H1 (cell line): Measurements from ENCODE around the gene TRAK1. TPM values are rescaled to one million over a fixed set of nuclear protein-coding genes. Genes with fewer than 3 reads are reported as not detected.
A peak's percentile ranks its signal among the peaks of the same experiment; 100 is the strongest.

Experiments used
- ASH2L ChIP-seq: fragments of 200-600, 300-600 bp; sonication (generic); IDR thresholded peaks from one replicate; pipeline ENCODE4 v1.7.1; 2017; ENCODE audit warnings: low read length
- ATF3 ChIP-seq: IDR thresholded peaks from 2 replicates; pipeline ENCODE4 v1.6.1; 2011; ENCODE audit warnings: low read depth, mild to moderate bottlenecking, low read length; ENCODE audit not compliant: insufficient read depth
- BACH1 ChIP-seq: IDR thresholded peaks from 2 replicates; pipeline ENCODE4 v1.6.1; 2012; ENCODE audit warnings: low read length, improper control_type of control experiment
- BRCA1 ChIP-seq: IDR thresholded peaks from 2 replicates; pipeline ENCODE4 v1.6.1; 2012; ENCODE audit warnings: low read depth, low read length, improper control_type of control experiment
- CBX5 ChIP-seq: fragments of 300-800, 300-1000 bp; sonication (generic); IDR thresholded peaks from 2 replicates; pipeline ENCODE4 v1.7.1; 2016; ENCODE audit warnings: antibody characterized with exemption, low read length, low read depth
- CBX8 ChIP-seq: fragments of 300-800, 300-1000 bp; sonication (generic); IDR thresholded peaks from 2 replicates; pipeline ENCODE4 v1.7.1; 2016; ENCODE audit warnings: low read depth, low read length, borderline replicate concordance
- CHD1 ChIP-seq: IDR thresholded peaks from 2 replicates; pipeline ENCODE4 v1.6.1; 2012; ENCODE audit warnings: low read depth, low read length, improper control_type of control experiment
- CREB1 ChIP-seq: IDR thresholded peaks from 2 replicates; pipeline ENCODE4 v1.6.1; 2012; ENCODE audit warnings: inconsistent platforms
- E2F6 ChIP-seq: IDR thresholded peaks from 2 replicates; pipeline ENCODE4 v1.6.1; 2012; ENCODE audit warnings: inconsistent platforms
- EP300 ChIP-seq, 2 experiments: IDR thresholded peaks; 1 replicate in 1 of 2; 2 replicates in 1 of 2; pipeline ENCODE4 v1.6.1; 2011 to 2012; ENCODE audit warnings: low read depth in 2 of 2, low read length in 2 of 2, mild to moderate bottlenecking in 2 of 2, borderline replicate concordance in 1 of 2, inconsistent platforms in 1 of 2, moderate library complexity in 1 of 2
- EZH2 ChIP-seq: fragments of 200-600 bp; sonication (generic); IDR thresholded peaks from 2 replicates; pipeline ENCODE4 v1.7.1; 2012; ENCODE audit warnings: low read depth, mild to moderate bottlenecking, moderate library complexity, low read length, inconsistent platforms; ENCODE audit not compliant: severe bottlenecking
- FOSL1 ChIP-seq: IDR thresholded peaks from 2 replicates; pipeline ENCODE4 v1.6.1; 2011; ENCODE audit warnings: mild to moderate bottlenecking, low read depth, low read length, moderate library complexity; ENCODE audit not compliant: insufficient read depth
- GTF2F1 ChIP-seq: IDR thresholded peaks from 2 replicates; pipeline ENCODE4 v1.6.1; 2012; ENCODE audit warnings: low read depth, low read length, improper control_type of control experiment, borderline replicate concordance
- JUND ChIP-seq: IDR thresholded peaks from 2 replicates; pipeline ENCODE4 v1.6.1; 2011; ENCODE audit warnings: mild to moderate bottlenecking, improper control_type of control experiment, low read length
- KDM4A ChIP-seq: IDR thresholded peaks from one replicate; pipeline ENCODE4 v1.7.1; 2012; ENCODE audit warnings: low read depth, mild to moderate bottlenecking, moderate library complexity, low read length, inconsistent platforms; ENCODE audit not compliant: severe bottlenecking
- PHF8 ChIP-seq: fragments of 200-600 bp; sonication (generic); conservative IDR thresholded peaks from 2 replicates; pipeline ENCODE4 v1.7.1; 2012; ENCODE audit warnings: low read depth, mild to moderate bottlenecking, inconsistent platforms, low read length, moderate library complexity
- RAD21 ChIP-seq, 2 experiments: IDR thresholded peaks in 1 of 2; conservative IDR thresholded peaks in 1 of 2; 2 replicates each; pipeline ENCODE4 v1.6.1; 2011; ENCODE audit warnings: low read depth in 2 of 2, low read length in 2 of 2, improper control_type of control experiment in 1 of 2, inconsistent platforms in 1 of 2, mild to moderate bottlenecking in 1 of 2, moderate library complexity in 1 of 2
- SP2 ChIP-seq: IDR thresholded peaks from 2 replicates; pipeline ENCODE4 v1.6.1; 2012; ENCODE audit warnings: mild to moderate bottlenecking, low read length, inconsistent platforms
- SRF ChIP-seq: IDR thresholded peaks from 2 replicates; pipeline ENCODE4 v1.6.1; 2011; ENCODE audit warnings: mild to moderate bottlenecking, low read depth, low read length, moderate library complexity
- TAF1 ChIP-seq: IDR thresholded peaks from 2 replicates; pipeline ENCODE4 v1.6.1; 2011; ENCODE audit warnings: mild to moderate bottlenecking, low read depth, low read length
- TCF12 ChIP-seq: IDR thresholded peaks from 2 replicates; pipeline ENCODE4 v1.6.1; 2011; ENCODE audit warnings: low read depth, mild to moderate bottlenecking, low read length
- polyA plus RNA-seq, 7 experiments: library from polyadenylated mRNA; depleted of rRNA in 3 of 7; stranded (reverse) in 5 of 7; unstranded in 2 of 7; fragments of >200 nt in 5 of 7; fragments of 200-250 nt in 2 of 7; gene quantifications; 1 replicate in 5 of 7; 2 replicates in 1 of 7; 4 replicates in 1 of 7; pipeline versions ENCODE4 v1.2.1 to v1.2.3, GENCODE V29; 2011 to 2013; ENCODE audit warnings: missing spikeins in 2 of 7, mixed read lengths in 2 of 7
- total RNA-seq: library from RNA; stranded (reverse); fragmentation: NEBNext Ultra II Directional; extraction: Animal tissue kit (Norgen Biotek cat#: 25700); gene quantifications from 2 replicates; pipeline ENCODE4 v1.2.1, GENCODE V29; 2021

TRAK1 gene
- total and polyA plus RNA-seq, 2 of the 8 experiments (the other 6 are each of a cell fraction or from before 2014, with no cell fraction given): 21.3 to 32.7 TPM

DNA sequence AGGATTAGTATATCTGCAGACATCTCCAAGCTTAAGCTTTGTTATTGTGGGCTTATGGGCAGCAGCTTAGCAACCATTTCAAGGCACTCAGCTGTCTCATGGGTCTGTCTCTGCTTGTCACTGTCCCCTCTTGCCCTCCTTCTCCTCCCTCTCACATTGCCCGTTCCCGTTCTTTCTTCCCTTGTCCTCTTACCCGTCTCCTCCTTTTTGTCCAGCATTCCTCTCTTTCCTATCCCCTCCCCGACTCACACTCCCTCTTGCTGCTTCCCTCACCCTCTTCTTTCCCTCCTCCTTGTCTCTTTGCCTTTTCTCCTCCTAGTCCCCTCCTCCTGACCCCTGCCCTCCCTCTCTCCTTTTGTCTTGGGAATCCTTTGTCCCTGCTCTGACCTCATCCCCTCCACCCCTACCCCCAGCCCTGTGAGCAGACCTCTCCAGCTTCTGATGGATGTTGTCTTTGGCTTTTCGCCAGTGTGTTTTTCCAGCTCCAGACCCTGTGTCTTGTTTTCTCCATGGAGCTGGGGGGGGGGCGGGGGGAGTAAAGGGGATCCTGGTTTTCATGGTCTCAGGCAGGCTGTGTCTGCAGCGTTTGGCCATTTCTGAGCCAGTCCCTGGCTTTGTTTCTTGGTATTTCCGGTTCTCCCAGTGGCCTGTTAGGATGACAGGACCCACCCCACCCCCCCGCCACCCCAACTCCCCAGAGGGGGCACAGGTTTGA is 47.9 kb upstream of the TRAK1 start (continued):
- no peak for TF ChIP-seq CBX8
- no peak for TF ChIP-seq BRCA1
- TF ChIP-seq ASH2L: peak; percentile 96
- no peak for TF ChIP-seq BACH1
- no peak for TF ChIP-seq CBX5
- TF ChIP-seq KDM4A: no peak
- no peak for TF ChIP-seq GTF2F1
- no peak for TF ChIP-seq TCF12
- peak; percentile 67; the same call in 1 of the 2 replicates for TF ChIP-seq JUND
- TF ChIP-seq EZH2: no peak
- no peak for TF ChIP-seq FOSL1
- TF ChIP-seq CREB1: no peak
- no peak for TF ChIP-seq SRF
- 0 out of 3 replicates have a peak, but pooled peaks of 1 of the 2 experiments have one; percentile 6 for TF ChIP-seq EP300 (IDR thresholded peaks at IDR 0.05; ENCODE audit: borderline replicate concordance in 1 of 2, low read depth in 2 of 2, low read length in 2 of 2)
- no peak for TF ChIP-seq SP2
- no peak; a peak in 1 of 4 replicates for TF ChIP-seq RAD21 (IDR thresholded peaks at IDR 0.05 in 1 of 2, conservative IDR thresholded peaks at IDR 0.05 in 1 of 2; ENCODE audit: low read depth in 2 of 2, low read length in 2 of 2)
- TF ChIP-seq PHF8: 0 out of 2 replicates have a peak, but pooled peaks have one; percentile 10
- TF ChIP-seq E2F6: no peak
- peak; percentile 23; the same call in 1 of the 2 replicates for TF ChIP-seq TAF1
- no peak for TF ChIP-seq ATF3
- no peak for TF ChIP-seq CHD1
